Fibroblast of the aortic adventitia (primary cell): ENCODE measurements around the gene SSMEM1. TPM values are rescaled to one million over a fixed set of nuclear protein-coding genes. Genes with fewer than 3 reads are reported as not detected.
"Not testable (repeated sequence)": the region's sequence is repeated elsewhere in the genome, so short reads cannot be mapped to it uniquely, and the experiment has no call there.

ENCODE experiments used
- DNase-seq: peaks from one replicate; pipeline ENCODE4 v3.0.0-alpha.2; 2010; ENCODE audit warnings: low read depth
- H3K4me3 ChIP-seq: 2 replicates; pipeline ENCODE4 v1.5.1; 2011; ENCODE audit warnings: low read depth, mild to moderate bottlenecking, control low read depth, low read length, moderate library complexity
- CTCF ChIP-seq: IDR thresholded peaks from 2 replicates; pipeline ENCODE4 v1.5.1; 2011; ENCODE audit warnings: mild to moderate bottlenecking, low read length, control low read depth, inconsistent platforms; ENCODE audit not compliant: insufficient read depth
- total RNA-seq: library from RNA; depleted of rRNA; stranded (reverse); fragments of >200 nt; gene quantifications from 2 replicates; pipeline ENCODE4 v1.2.3, GENCODE V29; 2012; ENCODE audit warnings: low replicate concordance

SSMEM1 gene
- total RNA-seq, 1 donor = not detected

GRCh38 chr7:130219871-130220270 lies 12.2 kb downstream of the SSMEM1 start:
- DNase-seq = no peak
- no peak overlapping the region for H3K4me3 ChIP-seq
- TF ChIP-seq CTCF = no peak

GRCh38 chr7:130221746-130222145 lies 14.1 kb downstream of the SSMEM1 start:
- DNase-seq = no peak
- H3K4me3 ChIP-seq = no peak overlapping the region
- TF ChIP-seq CTCF = no peak

- no peak for DNase-seq
Measured at GRCh38 chr7:130223646-130224045, 16.0 kb downstream of the SSMEM1 start.

GRCh38 chr7:130224210-130224609 lies 16.6 kb downstream of the SSMEM1 start:
- H3K4me3 ChIP-seq = no peak overlapping the region
- no peak for DNase-seq
- no peak for TF ChIP-seq CTCF

More at GRCh38 chr7:130223646-130224045, 16.0 kb downstream of the SSMEM1 start:
- TF ChIP-seq CTCF = no peak
- H3K4me3 ChIP-seq = no peak overlapping the region

GRCh38 chr7:130224923-130225322 lies 17.3 kb downstream of the SSMEM1 start:
- H3K4me3 ChIP-seq = not testable (repeated sequence)
- peak; percentile 41 for DNase-seq

- H3K4me3 ChIP-seq = no peak overlapping the region
- TF ChIP-seq CTCF = no peak
- DNase-seq = no peak
Measured at GRCh38 chr7:130226333-130226732, 18.7 kb downstream of the SSMEM1 start.

GRCh38 chr7:130227883-130228575 lies 20.4 kb downstream of the SSMEM1 start:
- no peak for DNase-seq
- TF ChIP-seq CTCF = no peak
- H3K4me3 ChIP-seq = no peak overlapping the region
